ENCODE results near the gene MGAT4D.
"Not testable (repeated sequence)": the region's sequence is repeated elsewhere in the genome, so short reads cannot be mapped to it uniquely, and the experiment has no call there.

MGAT4D gene

GRCh38 chr4:140497747-140498636, at the start of gene MGAT4D:
Gene MGAT4D (minus strand): TSS chr4:140498293. CDS start chr4:140498222, 71 bp downstream.
- in situ Hi-C loops (cut with HindIII; ENCODE audit: low pct_unique_long_range_greater_than_20kb, low sequenced_read_pairs): no loop called here
- TF ChIP-seq JUND (IDR thresholded peaks at IDR 0.05; ENCODE audit: low read depth): no peak
- no peak for DNase-seq (ENCODE audit: low read depth in 1 of 2, low spot score in 1 of 2)

GRCh38 chr4:140533951-140534480, 35.9 kb upstream of the MGAT4D start:
- in situ Hi-C loops (cut with HindIII; ENCODE audit: low pct_unique_long_range_greater_than_20kb, low sequenced_read_pairs): no loop called here
- TF ChIP-seq JUND (IDR thresholded peaks at IDR 0.05; ENCODE audit: low read depth): no peak
- no peak for DNase-seq (ENCODE audit: low read depth in 1 of 2, low spot score in 1 of 2)

- no peak for TF ChIP-seq JUND (IDR thresholded peaks at IDR 0.05; ENCODE audit: low read depth)
- no peak for DNase-seq (ENCODE audit: low read depth in 1 of 2, low spot score in 1 of 2)
- in situ Hi-C loops (cut with HindIII; ENCODE audit: low pct_unique_long_range_greater_than_20kb, low sequenced_read_pairs): no loop called here
These were observed 31.3 kb upstream of the MGAT4D start for GRCh38 chr4:140529434-140529833.

- in situ Hi-C loops (cut with HindIII; ENCODE audit: low pct_unique_long_range_greater_than_20kb, low sequenced_read_pairs): no loop called here
- DNase-seq (ENCODE audit: low read depth in 1 of 2, low spot score in 1 of 2): peak; percentile 92 to 97
- no peak for TF ChIP-seq JUND (IDR thresholded peaks at IDR 0.05; ENCODE audit: low read depth)
These were observed 26.0 kb upstream of the MGAT4D start, which contains the start of gene ELMOD2 for GRCh38 chr4:140523857-140524742. Gene ELMOD2 (plus strand): TSS chr4:140524168. CDS start chr4:140525429, 1,261 bp downstream.

GRCh38 chr4:140523370-140523856, 25.3 kb upstream of the MGAT4D start:
- in situ Hi-C loops (cut with HindIII; ENCODE audit: low pct_unique_long_range_greater_than_20kb, low sequenced_read_pairs): no loop called here
- DNase-seq (ENCODE audit: low read depth in 1 of 2, low spot score in 1 of 2): no peak
- TF ChIP-seq JUND (IDR thresholded peaks at IDR 0.05; ENCODE audit: low read depth): no peak

- in situ Hi-C loops (cut with HindIII; ENCODE audit: low pct_unique_long_range_greater_than_20kb, low sequenced_read_pairs): no loop called here
These were observed 17.3 kb upstream of the MGAT4D start for GRCh38 chr4:140515423-140515822.

GRCh38 chr4:140513765-140514164, 15.7 kb upstream of the MGAT4D start:
- in situ Hi-C loops (cut with HindIII; ENCODE audit: low pct_unique_long_range_greater_than_20kb, low sequenced_read_pairs); DNase-seq (ENCODE audit: low read depth in 1 of 2, low spot score in 1 of 2): not testable (repeated sequence)

More at GRCh38 chr4:140515423-140515822, 17.3 kb upstream of the MGAT4D start:
- DNase-seq (ENCODE audit: low read depth in 1 of 2, low spot score in 1 of 2): no peak
- TF ChIP-seq JUND (IDR thresholded peaks at IDR 0.05; ENCODE audit: low read depth): no peak

GRCh38 chr4:140504261-140504660, 6.2 kb upstream of the MGAT4D start:
- in situ Hi-C loops (cut with HindIII; ENCODE audit: low pct_unique_long_range_greater_than_20kb, low sequenced_read_pairs): no loop called here
- DNase-seq (ENCODE audit: low read depth in 1 of 2, low spot score in 1 of 2): no peak
- no peak for TF ChIP-seq JUND (IDR thresholded peaks at IDR 0.05; ENCODE audit: low read depth)

- no peak for DNase-seq (ENCODE audit: low read depth in 1 of 2, low spot score in 1 of 2)
- in situ Hi-C loops (cut with HindIII; ENCODE audit: low pct_unique_long_range_greater_than_20kb, low sequenced_read_pairs): no loop called here
- no peak for TF ChIP-seq JUND (IDR thresholded peaks at IDR 0.05; ENCODE audit: low read depth)
These were observed 1.3 kb upstream of the MGAT4D start for GRCh38 chr4:140499391-140499790.

GRCh38 chr4:140497405-140497746, 717 bp downstream of the MGAT4D start:
- no peak for TF ChIP-seq JUND (IDR thresholded peaks at IDR 0.05; ENCODE audit: low read depth)
- in situ Hi-C loops (cut with HindIII; ENCODE audit: low pct_unique_long_range_greater_than_20kb, low sequenced_read_pairs): no loop called here
- no peak for DNase-seq (ENCODE audit: low read depth in 1 of 2, low spot score in 1 of 2)

- DNase-seq (ENCODE audit: low read depth in 1 of 2, low spot score in 1 of 2): no peak
- in situ Hi-C loops (cut with HindIII; ENCODE audit: low pct_unique_long_range_greater_than_20kb, low sequenced_read_pairs): no loop called here
- no peak for TF ChIP-seq JUND (IDR thresholded peaks at IDR 0.05; ENCODE audit: low read depth)
These were observed 12.2 kb downstream of the MGAT4D start for GRCh38 chr4:140485939-140486338.

GRCh38 chr4:140483445-140483844, 14.6 kb downstream of the MGAT4D start:
- in situ Hi-C loops (cut with HindIII; ENCODE audit: low pct_unique_long_range_greater_than_20kb, low sequenced_read_pairs): no loop called here
- DNase-seq (ENCODE audit: low read depth in 1 of 2, low spot score in 1 of 2): no peak
- TF ChIP-seq JUND (IDR thresholded peaks at IDR 0.05; ENCODE audit: low read depth): no peak
